Choroid plexus epithelial cell (primary cell): ENCODE data around the gene CRTAP.

Experiments used
- DNase-seq: peaks from one replicate; pipeline ENCODE4 v3.0.0-alpha.2; 2010; ENCODE audit warnings: low read depth
- H3K4me3 ChIP-seq: 2 replicates; pipeline ENCODE4 v1.5.1; 2011; ENCODE audit warnings: low read depth, mild to moderate bottlenecking, control low read depth, low read length, moderate library complexity
- CTCF ChIP-seq: conservative IDR thresholded peaks from 2 replicates; pipeline ENCODE4 v1.5.1; 2011; ENCODE audit warnings: low read depth, mild to moderate bottlenecking, control low read depth, inconsistent platforms, low read length, moderate library complexity

Gene CRTAP

DNA sequence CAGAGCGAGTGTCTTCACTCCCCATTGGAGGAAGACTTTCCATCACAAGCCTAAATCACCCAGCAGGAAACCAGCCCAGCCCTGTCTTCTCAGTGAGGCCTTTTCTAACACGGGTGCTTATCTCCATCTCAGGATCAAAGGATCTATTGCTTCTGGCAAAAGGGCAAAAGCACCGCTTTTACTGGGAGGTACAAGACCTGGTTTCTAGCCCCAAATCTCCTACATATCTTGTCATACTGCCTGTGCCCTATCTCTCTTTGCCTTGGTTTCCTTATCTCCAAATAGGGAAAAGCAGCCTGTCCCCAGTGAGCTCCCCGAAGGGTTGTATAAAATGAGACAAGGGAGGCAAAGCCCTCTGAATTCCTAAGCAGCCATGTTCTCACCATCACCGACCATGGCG, 22.1 kb upstream of the CRTAP start:
- no peak for TF ChIP-seq CTCF
- H3K4me3 ChIP-seq = no peak overlapping the region
- no peak for DNase-seq

DNA sequence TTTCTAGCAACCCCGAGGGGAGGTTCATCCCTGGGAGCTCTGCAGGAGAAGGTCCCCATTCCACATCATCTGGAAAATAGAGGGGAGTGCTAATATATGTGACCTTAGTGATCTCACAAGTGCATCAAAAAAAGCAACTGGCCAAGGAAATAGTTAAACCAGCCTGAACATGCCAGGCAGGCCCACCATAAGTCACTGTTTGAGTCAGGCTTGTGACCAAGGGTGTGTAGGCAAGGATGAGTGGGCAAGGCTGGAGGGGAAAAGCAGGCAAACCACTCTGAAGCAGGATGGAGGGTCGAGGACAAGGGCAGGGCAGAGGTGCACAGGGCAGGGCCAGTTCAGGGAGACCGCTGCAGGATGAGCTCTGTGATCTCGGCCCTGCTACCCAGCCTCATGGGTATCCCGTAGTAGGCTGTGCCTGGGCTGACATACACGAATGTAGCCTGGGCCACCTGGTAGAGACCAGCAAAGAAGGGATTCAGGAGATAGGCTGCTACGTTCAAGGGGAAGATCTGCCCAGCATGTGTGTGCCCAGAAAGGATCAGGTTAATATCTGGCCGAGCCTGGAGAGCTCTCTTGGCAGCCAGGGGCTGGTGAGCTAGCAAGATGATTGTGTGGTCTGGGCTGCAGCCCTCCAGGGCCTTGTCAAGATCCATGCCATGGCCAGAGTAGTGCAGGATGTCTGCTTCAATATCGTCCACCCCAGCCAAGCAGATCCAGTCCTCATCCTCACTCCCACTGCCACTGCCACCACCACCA, 21.1 kb upstream of the CRTAP start:
- no peak for TF ChIP-seq CTCF
- DNase-seq = no peak
- H3K4me3 ChIP-seq = no peak overlapping the region

- no peak for TF ChIP-seq CTCF
- H3K4me3 ChIP-seq = no peak overlapping the region
- no peak for DNase-seq
These were observed 20.0 kb upstream of the CRTAP start for GRCh38 chr3:33093847-33094246.

GRCh38 chr3:33095436-33095835, 18.4 kb upstream of the CRTAP start:
- no peak for DNase-seq
- H3K4me3 ChIP-seq = peak overlapping the region; percentile 90
- no peak for TF ChIP-seq CTCF

DNA sequence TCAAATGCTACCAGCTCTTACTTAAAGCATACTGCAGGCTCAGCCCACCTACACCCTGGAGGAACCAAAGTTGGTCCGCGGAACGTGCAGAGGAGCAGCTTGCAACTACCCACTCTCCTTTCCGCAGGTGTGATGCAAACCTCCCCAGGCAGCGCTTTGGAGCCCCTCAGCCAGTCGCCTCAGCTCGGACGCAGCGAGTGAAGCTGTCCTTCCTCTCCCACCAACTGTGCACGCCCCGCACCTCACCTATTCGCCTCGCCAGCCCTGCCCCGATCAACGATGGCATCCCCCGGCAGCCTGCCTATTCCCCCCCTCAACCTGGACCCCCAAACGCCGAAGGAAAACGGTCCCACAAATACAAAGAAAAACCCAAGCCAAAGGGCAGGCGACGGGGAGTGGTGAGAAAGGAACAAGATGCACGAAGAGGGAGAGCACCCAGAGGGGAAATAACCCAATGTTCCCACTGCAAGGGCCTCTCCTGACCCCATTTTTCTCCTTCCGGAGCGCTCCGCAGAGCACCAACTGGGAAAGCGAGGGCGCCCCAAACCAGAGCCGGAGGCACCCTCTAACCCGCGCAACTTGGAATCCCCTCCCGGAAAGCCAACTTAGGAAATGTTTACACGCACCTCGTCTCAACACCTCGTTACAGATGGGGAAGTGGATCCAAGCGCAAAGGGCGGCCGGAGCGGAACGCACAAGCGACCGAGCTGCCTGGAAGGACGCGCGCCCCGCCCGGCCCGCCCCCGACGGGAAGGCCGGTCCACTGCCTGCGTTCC, 17.5 kb upstream of the CRTAP start:
- peak; percentile 48 for DNase-seq
- no peak for TF ChIP-seq CTCF
- peak overlapping the region; percentile 90 for H3K4me3 ChIP-seq

- no peak for DNase-seq
- H3K4me3 ChIP-seq = no peak overlapping the region
- no peak for TF ChIP-seq CTCF
These were observed 14.6 kb upstream of the CRTAP start for GRCh38 chr3:33099109-33099645.
